HTR-8/SVneo (cell line): ENCODE results near the gene HES2.
"Not testable (repeated sequence)": the region's sequence is repeated elsewhere in the genome, so short reads cannot be mapped to it uniquely, and the experiment has no call there.

Experiments used
- DNase-seq: peaks from one replicate; pipeline ENCODE4 v3.0.0; 2011; ENCODE audit warnings: low spot score, mixed read lengths; ENCODE audit not compliant: insufficient read length
- FAIRE-seq: peaks from 2 replicates; lab custom pipeline; 2011; peaks lifted over from hg19 to GRCh38; lab: Jason Lieb, UNC

The HES2 gene, protein sequence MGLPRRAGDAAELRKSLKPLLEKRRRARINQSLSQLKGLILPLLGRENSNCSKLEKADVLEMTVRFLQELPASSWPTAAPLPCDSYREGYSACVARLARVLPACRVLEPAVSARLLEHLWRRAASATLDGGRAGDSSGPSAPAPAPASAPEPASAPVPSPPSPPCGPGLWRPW

GRCh38 chr1:6419804-6420453 is at the start of gene HES2:
Gene HES2 (minus strand): TSS chr1:6419919. CDS start chr1:6419820, 99 bp downstream.
- DNase-seq (no peak), FAIRE-seq (no peak)

DNA sequence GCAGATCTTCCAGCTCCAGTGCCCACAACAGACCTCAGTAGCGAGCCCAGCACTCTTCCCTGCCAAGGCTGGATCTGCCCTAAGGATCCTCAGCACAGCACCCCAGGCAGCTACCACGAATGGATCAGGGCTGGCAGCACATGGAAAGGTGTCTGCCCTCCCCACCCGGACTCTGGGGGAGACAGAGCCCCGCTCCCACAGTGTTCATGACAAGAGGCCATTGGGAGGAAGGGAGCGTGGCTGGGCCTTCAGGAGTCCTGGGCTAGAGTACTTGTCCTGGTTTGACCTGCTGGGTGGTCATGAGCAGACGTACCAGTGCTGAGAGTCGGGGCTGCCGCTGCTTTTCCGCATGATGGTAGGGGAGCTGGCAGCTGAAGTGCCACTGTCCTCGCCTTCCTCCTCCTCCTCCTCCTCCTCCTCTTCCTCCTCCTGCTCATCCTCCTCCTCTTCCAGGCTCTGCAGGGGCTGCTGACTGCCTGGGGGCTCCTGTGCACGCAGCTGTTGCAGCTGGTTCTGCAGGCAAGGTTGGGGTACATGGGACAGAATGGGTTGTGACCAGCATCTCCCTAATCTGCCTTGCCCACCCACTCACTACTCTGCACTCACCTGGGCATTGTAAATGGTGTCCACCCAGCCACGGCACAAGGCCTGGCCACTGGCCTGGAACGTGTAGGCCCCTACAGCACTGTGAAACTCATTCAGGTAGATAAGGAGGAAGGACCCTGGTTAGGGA is 49.2 kb upstream of the HES2 start:
- no peak for FAIRE-seq
- DNase-seq = no peak

- DNase-seq (no peak), FAIRE-seq (no peak)
These were observed 48.3 kb upstream of the HES2 start for GRCh38 chr1:6467744-6468688.

DNA sequence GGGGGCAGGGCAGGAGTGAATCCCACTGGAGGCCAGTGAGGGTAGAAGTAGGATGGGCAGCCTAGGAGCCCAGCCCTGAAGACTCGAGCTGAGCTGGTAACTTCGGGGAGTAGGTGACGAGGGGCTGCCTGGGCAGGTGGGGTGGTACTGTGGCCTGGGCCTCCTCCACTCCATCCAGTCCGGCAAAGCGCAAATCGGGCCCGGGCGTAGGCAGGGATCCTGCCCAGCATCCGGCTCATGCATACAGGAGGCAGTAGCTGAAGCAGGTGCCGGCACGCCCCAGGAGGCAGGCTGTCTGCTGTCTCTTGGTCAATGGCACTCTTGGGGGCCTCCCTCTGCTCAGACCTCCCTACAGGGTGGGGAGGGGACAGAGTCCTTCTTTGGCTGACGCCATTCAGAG is 47.5 kb upstream of the HES2 start:
- FAIRE-seq = no peak
- no peak for DNase-seq

DNA sequence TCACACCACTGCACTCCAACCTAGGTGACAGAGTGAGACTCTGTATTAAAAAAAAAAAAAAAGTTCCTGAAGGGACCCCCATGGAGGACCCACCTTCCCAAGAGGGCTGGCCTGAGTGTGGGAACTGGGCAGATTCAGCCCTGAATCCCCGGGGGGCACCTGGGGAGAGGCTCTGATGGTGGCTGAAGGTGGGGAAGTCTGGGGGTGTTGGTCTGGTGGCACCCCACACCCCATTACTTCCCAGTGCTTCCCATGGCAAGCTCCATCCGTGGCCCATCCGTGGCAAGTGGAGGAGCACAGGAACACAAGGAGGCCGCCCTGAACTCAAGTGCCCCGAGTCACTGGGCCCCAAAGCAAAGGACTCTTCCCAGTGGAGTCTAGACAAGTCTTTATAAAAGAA is 47.0 kb upstream of the HES2 start:
- FAIRE-seq (no peak), DNase-seq (no peak)

DNA sequence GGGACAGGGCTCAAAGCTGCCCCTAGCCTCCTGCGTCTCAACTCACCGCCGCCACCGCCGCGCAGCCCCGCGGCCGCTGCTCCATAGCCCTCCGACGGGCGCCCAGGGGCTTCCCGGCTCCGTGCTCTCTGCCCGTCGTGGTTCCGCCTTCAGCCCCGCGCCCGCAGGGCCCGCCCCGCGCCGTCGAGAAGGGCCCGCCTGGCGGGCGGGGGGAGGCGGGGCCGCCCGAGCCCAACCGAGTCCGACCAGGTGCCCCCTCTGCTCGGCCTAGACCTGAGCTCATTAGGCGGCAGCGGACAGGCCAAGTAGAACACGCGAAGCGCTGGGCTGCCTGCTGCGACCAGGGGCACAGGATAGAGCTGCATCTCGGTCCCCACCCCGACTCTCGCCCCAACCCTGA is 46.3 kb upstream of the HES2 start, which contains the start of gene TNFRSF25:
TNFRSF25 (minus strand) TSS at position 151 of the 400 bp plus-strand sequence; CDS start at position 85, 66 bp downstream.
- FAIRE-seq (no peak), DNase-seq (no peak)

GRCh38 chr1:6465461-6466005 is 45.8 kb upstream of the HES2 start:
- no peak for FAIRE-seq
- no peak for DNase-seq

DNA sequence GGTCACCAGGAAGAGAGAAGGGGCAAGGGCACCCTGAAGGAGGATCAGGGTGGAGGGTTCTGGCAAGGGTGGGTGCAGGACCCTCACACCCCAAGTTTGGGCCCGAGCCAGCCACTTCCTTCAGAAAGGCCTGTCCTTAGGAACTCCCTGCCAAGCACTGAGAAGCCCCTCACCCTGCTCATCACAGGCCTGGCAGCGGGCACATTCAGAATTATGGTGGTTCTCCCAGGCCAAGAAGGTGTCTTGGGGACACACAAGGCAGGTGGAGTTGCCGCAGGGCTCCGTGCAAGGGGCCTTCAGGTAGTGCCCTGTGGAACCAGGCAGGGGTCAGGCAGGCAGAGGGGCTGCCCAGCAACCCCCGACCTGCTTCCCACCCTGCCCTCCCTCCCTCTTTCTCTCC is 45.2 kb upstream of the HES2 start:
- DNase-seq = no peak
- FAIRE-seq = no peak

DNA sequence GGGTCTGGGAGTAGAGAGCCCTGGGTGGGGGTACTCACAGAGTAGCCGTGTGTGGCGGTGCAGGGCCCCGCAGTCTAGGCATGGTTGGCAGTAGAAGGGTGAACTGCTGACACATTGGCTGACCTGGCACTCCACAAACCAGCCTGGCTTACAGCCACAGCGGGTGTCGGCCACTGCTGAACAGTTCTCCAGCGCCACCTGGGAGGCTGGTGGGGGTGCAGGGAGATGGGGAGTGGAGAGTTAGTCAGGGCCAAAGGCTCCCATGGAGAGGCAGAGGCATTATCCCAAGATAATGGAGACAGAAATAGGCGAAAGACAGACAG is 44.8 kb upstream of the HES2 start:
- DNase-seq = no peak

DNA sequence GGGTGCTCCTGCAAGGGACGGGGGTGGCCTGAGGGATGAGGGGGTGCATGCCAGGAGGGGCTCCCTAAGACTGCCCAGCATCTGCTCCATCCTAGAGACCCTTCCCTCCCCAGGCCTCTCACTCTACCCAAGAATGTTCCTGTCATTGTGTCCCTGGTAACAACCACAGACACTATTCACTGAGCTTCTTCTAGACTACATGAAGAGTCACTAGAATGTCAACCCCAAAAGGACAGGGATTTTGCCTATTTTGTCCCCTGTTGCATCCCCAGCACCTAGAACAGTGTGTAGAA is 43.3 kb upstream of the HES2 start:
- no peak for FAIRE-seq
- no peak for DNase-seq

More for the DNA sequence above, 44.8 kb upstream of the HES2 start:
- FAIRE-seq = no peak

GRCh38 chr1:6462412-6463119 is 42.8 kb upstream of the HES2 start:
- no peak for DNase-seq
- no peak for FAIRE-seq

DNA sequence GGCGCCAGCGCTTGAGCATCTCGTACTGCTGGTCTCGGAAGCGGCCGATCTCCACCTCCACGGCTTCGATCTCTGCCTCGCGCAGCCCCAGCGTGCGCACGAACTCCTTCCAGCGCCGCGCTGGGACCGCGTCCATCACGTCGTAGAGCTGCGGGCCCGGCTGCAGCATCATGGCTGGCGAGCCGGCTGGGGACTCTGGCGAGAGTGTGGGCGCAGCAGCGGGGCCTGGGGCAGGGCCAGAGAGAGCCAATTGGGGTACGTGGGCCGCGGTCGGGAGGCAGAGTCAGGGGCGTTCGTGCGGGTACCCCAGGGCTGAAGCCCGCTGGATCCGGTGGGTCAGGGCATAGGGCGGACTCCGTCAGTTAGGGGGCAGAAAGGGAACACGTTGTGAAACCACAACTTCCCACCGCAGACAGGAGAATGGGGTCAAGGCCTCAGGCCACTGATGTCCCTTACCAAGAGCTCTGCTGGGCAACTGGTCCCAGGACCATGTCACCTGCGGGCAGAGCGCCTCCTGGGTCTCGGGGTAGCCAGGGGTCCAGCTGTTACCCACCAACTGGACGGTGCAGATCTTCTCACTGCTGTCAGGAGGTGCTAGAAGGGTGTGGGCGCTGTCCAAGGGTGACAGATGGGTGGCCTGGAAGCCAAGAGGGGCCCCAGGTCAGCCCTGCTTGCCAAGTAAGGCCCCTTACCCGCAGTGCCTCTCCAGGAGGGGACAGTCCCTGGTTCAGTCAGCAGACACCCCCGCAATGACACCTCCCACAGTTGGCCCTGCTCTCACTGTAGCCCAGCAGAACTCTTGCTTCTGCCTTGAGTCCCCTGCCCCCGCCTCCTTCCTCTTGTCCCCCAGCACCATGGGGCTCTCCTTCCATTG is 42.1 kb upstream of the HES2 start:
- DNase-seq (no peak), FAIRE-seq (no peak)

- DNase-seq (no peak), FAIRE-seq (no peak)
These were observed 41.4 kb upstream of the HES2 start for GRCh38 chr1:6461051-6461530.

GRCh38 chr1:6460301-6461050 is 40.8 kb upstream of the HES2 start:
- no peak for FAIRE-seq
- no peak for DNase-seq

DNA sequence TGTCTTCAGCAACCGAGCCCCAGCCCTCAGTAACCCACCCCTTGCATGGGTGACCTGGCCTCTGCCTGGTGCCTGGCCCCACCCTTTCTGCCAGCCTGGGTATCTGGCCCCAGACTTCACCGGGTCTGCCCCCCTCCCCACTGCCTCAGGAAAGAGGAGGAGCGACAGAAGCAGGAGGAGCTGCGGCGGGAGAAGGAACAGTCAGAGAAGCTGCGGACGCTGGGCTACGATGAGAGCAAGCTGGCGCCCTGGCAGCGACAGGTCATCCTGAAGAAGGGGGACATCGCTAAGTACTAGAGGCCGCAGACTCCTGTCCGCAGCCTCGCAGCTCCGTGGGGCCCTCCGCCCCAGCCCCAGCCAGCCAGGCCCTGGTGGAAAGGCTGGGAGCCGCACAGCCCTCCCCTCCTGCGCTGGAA is 40.1 kb upstream of the HES2 start:
- FAIRE-seq = no peak

DNA sequence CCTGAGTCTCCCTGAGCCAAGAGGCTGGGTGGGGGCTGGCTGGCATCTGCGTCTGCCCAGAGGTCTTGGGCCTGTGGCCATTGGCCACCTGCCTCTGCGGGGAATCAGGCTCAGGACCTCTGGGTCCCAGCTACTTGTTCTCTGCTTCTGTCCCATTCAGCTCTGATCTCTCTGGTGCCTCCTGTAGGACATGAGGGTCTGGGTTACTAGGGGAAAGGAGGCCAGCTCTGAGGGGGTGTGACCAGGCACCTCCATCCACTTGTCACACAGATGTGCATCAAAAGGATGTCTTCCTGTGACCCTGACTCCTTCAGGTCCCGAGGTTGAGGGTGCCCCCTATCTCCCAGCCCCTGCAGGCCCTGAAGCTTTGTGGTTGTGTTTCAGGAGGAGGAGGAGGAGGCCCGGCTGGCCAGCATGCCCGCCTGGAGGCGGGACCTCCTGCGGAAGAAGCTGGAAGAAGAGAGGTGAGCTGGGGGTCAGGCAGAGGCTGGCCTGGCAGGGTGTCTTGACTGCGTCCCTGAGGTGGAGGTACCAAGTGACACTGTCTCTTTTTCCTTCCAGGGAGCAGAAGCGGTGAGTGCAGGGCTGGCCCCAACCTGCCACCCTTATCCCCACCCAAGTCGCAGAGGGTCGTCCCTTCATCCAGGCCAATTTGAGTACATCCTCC is 37.2 kb upstream of the HES2 start:
- FAIRE-seq = no peak

More for the DNA sequence above, 40.1 kb upstream of the HES2 start:
- DNase-seq = no peak

GRCh38 chr1:6455752-6456520 is 36.2 kb upstream of the HES2 start:
- FAIRE-seq = peak; percentile 33

More for the DNA sequence above, 37.2 kb upstream of the HES2 start:
- DNase-seq = no peak

More at GRCh38 chr1:6455752-6456520, 36.2 kb upstream of the HES2 start:
- DNase-seq = not testable (repeated sequence)
